Ovary (tissue), 9 donors: ENCODE data around the gene FAM184A. TPM values are rescaled to one million over a fixed set of nuclear protein-coding genes. Genes with fewer than 3 reads are reported as not detected.

Experiments
- DNase-seq, 5 donors: peaks; one replicate each; pipeline ENCODE4 v3.0.0-alpha.2; 2019 to 2020
- H3K27ac ChIP-seq, 2 donors: fragments of 200-600 bp; one replicate each; pipeline versions ENCODE4 v1.5.1 to v1.8.0; 2019 to 2022
- H3K27me3 ChIP-seq: fragments of 200-600 bp; one replicate; pipeline ENCODE4 v1.8.0; 2022
- H3K36me3 ChIP-seq: fragments of 200-600 bp; sonication (generic); one replicate; pipeline ENCODE4 v1.5.1; 2019
- H3K4me1 ChIP-seq: one replicate; pipeline ENCODE4 v1.8.1; 2013; ENCODE audit warnings: mild to moderate bottlenecking, moderate library complexity; ENCODE audit not compliant: insufficient read depth
- H3K4me3 ChIP-seq: fragments of 200-600 bp; sonication (generic); one replicate; pipeline ENCODE4 v1.5.1; 2017
- H3K9me3 ChIP-seq, 2 donors: fragments of 200-600 bp in 1 of 2; sonication (generic) in 1 of 2; one replicate each; pipeline versions ENCODE4 v1.5.1 to v1.8.1; 2013 to 2019; ENCODE audit warnings: mild to moderate bottlenecking in 1 of 2, moderate library complexity in 1 of 2
- EP300 ChIP-seq: sonication (generic); formaldehyde crosslinking; IDR thresholded peaks from one replicate; pipeline ENCODE4 v1.6.1; 2017; ENCODE audit warnings: antibody characterized with exemption
- POLR2A ChIP-seq: fragments of 450-650 bp; IDR thresholded peaks from one replicate; pipeline ENCODE4 v1.6.1; 2017; ENCODE audit warnings: antibody characterized with exemption, mild to moderate bottlenecking, moderate library complexity
- WGBS, 3 donors: extraction: QIAGEN DNeasy Blood & Tissue Kit in 1 of 3; methylation state at CpG; one replicate each; pipeline versions ENCODE4 v1.1.5 to v1.1.7; 2013 to 2017; 5-methylcytosine and 5-hydroxymethylcytosine counted together
- intact Hi-C, 4 donors: fragments of 100-400 bp; cut with DNase I; formaldehyde crosslinking; loops; one replicate each; pipeline versions ENCODE4 v1.11.0 to v1.15.1; 2022 to 2023
- polyA plus RNA-seq, 2 donors: library from polyadenylated mRNA; stranded (reverse); fragments of 200-250 nt in 1 of 2; fragments of 350-450 nt in 1 of 2; fragmentation: Illumina TruSeq in 1 of 2; extraction: RNeasy Lipid Tissue Mini Kit (QIAGEN cat#74804) in 1 of 2; gene quantifications; one replicate each; pipeline ENCODE4 v1.2.3, GENCODE V29; 2013 to 2014
- total RNA-seq, 7 donors: library from RNA; depleted of rRNA in 2 of 7; stranded (reverse); fragments of >200 nt in 2 of 7; fragmentation: NEBNext Ultra II Directional in 3 of 7; extraction: Animal tissue kit (Norgen Biotek cat#: 25700) in 3 of 7; gene quantifications; one replicate each; pipeline versions ENCODE4 v1.1.0 to v1.2.4, GENCODE V29; 2016 to 2023
- TF ChIP-seq, protein P1 (sequence below), 3 donors: fragments of 450-650 bp in 2 of 3; fragments of 200-600 bp in 1 of 3; IDR thresholded peaks; one replicate each; pipeline versions ENCODE4 v1.5.1 to v1.8.0; 2016 to 2022; ENCODE audit warnings: antibody characterized with exemption in 3 of 3, mild to moderate bottlenecking in 1 of 3
- donor health status: DM: no; HTN: no; CAD: no; lungs with moderate emphysema.
- donor health status: DM: no; HTN: no; CAD: no.
- donor health status: Bipolar disorder and iron deficiency.
- donor health status: DM: yes; HTN: yes; CAD: no.
- donor health status: DM: no; HTN: no; CAD: no.
- donor health status: DM: yes; HTN: yes; CAD: no.

Gene FAM184A
- total and polyA plus RNA-seq, 9 donors, result 2.8 to 10.8 (median 6.5) TPM

DNA sequence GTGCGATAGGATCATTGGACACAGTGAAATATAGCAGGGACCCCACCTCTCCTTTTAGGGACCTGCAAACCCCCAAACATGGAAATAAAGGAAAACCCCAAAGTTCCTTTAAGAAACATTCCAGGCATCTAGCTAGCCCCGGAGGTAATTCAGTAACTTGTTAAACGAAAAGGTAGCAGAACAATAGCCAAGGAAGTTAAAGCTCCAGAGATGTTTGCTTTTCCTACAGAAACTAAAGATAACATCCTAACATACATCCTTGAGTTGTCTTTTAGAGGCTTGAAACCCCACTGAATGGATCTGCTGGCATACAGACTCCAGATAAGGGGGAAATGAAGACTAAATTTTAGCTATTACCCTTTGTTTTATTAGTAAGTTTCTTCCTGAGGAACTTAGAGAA is 51.0 kb downstream of the FAM184A start:
- 60 to 75% (median 72%) methylated on average over 3 of the region's 3 CpGs for WGBS, 3 donors
- intact Hi-C loops, result no loop called here
- TF ChIP-seq, protein P1, sequence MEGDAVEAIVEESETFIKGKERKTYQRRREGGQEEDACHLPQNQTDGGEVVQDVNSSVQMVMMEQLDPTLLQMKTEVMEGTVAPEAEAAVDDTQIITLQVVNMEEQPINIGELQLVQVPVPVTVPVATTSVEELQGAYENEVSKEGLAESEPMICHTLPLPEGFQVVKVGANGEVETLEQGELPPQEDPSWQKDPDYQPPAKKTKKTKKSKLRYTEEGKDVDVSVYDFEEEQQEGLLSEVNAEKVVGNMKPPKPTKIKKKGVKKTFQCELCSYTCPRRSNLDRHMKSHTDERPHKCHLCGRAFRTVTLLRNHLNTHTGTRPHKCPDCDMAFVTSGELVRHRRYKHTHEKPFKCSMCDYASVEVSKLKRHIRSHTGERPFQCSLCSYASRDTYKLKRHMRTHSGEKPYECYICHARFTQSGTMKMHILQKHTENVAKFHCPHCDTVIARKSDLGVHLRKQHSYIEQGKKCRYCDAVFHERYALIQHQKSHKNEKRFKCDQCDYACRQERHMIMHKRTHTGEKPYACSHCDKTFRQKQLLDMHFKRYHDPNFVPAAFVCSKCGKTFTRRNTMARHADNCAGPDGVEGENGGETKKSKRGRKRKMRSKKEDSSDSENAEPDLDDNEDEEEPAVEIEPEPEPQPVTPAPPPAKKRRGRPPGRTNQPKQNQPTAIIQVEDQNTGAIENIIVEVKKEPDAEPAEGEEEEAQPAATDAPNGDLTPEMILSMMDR (IDR thresholded peaks at IDR 0.05), result no peak
- no peak for TF ChIP-seq POLR2A
- TF ChIP-seq EP300, result no peak

DNA sequence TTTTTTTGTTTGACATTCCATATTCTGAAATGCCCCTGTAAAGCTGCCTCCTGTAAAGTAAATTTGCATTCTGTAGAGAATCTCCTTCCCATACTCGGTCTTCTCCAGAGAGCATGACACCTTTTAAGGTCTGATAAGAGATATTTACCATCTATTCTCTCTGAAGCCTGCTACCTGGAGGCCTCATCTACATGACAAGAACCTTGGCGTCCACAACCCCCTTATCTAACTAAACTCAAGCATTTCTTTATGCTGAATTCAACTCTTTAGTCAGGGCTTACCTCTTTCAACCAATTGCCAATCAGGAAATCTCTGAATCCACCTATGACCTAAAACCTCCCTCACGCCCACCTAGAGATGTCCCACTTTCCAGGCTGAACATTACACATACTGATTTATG is 51.6 kb downstream of the FAM184A start:
- Histone ChIP-seq H3K27me3 (no peaks in the 10 kb centered on the region), H3K9me3 (no peaks in the 10 kb centered on the region), H3K27ac (no peak overlapping the region), H3K4me1 (no peaks in the 10 kb centered on the region), H3K4me3 (no peak overlapping the region), H3K36me3 (no peaks in the 10 kb centered on the region)
- DNase-seq, result no peak
- 88 to 90% (median 89%) methylated on average over 3 of the region's 3 CpGs for WGBS, 3 donors
- intact Hi-C loops, result no loop called here
- no peak for TF ChIP-seq POLR2A
- TF ChIP-seq, protein P1 (IDR thresholded peaks at IDR 0.05), result no peak
- TF ChIP-seq EP300, result no peak

More for the DNA sequence above, 51.0 kb downstream of the FAM184A start:
- H3K9me3 ChIP-seq, result no peaks in the 10 kb centered on the region
- no peaks in the 10 kb centered on the region for H3K4me1 ChIP-seq
- H3K27ac ChIP-seq, result no peak overlapping the region
- no peaks in the 10 kb centered on the region for H3K27me3 ChIP-seq
- H3K4me3 ChIP-seq, result no peak overlapping the region
- no peak for DNase-seq
- no peaks in the 10 kb centered on the region for H3K36me3 ChIP-seq

DNA sequence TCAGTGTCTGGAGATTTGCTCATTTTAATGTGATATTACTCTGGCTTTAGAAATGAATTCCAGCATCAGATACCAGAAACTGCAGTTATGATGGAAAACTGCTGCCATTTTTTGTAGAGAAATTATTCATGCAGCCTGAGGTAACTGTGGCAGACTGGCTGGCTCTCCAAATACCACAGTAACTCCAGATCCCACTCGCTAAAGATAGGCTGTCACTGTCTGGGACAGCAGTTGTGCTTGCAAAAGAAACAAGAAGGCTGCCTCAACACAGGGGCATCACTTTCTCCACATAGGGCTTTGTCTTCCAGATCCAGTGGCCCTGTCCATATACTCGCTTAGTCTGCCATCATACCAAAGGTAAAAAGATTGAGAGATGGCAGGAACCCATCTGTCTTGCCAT is 52.7 kb downstream of the FAM184A start:
- TF ChIP-seq POLR2A (no peak), EP300 (no peak)
- TF ChIP-seq, protein P1 (IDR thresholded peaks at IDR 0.05), result no peak
- intact Hi-C loops, result no loop called here
- 87 to 92% (median 92%) methylated on average over 2 of the region's 2 CpGs for WGBS, 3 donors

DNA sequence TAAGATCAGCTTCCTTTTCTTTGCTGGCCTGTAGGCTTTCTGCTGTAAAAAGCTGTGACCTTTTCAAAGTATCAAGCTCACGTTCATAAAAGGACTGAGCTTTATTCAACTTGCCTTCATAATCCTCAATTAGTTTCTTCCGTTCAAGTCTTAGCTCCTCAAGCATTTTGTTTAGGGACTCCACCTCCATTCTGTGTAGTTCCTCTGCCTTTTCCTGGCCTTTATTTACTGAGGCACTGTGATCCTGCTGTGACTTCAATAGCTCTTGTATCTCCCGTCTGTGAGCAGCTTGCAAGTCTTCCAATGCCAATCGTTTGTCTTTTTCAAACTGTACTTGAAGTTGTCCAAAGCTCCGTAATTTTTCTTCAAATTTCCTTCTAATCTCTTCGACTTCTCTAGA is 54.4 kb downstream of the FAM184A start:
- no peak for DNase-seq
- no peak overlapping the region for H3K4me3 ChIP-seq
- no peaks in the 10 kb centered on the region for H3K9me3 ChIP-seq
- no peaks in the 10 kb centered on the region for H3K36me3 ChIP-seq
- TF ChIP-seq, protein P1 (IDR thresholded peaks at IDR 0.05), result no peak
- TF ChIP-seq POLR2A (no peak), EP300 (no peak)
- no peaks in the 10 kb centered on the region for H3K4me1 ChIP-seq
- intact Hi-C loops, result no loop called here
- no peak overlapping the region for H3K27ac ChIP-seq
- WGBS, 3 donors, result 80 to 84% (median 84%) methylated on average over 6 of the region's 6 CpGs
- no peaks in the 10 kb centered on the region for H3K27me3 ChIP-seq

More for the DNA sequence above, 52.7 kb downstream of the FAM184A start:
- Histone ChIP-seq H3K4me3 (no peak overlapping the region), H3K27ac (no peak overlapping the region), H3K4me1 (no peaks in the 10 kb centered on the region), H3K27me3 (no peaks in the 10 kb centered on the region), H3K36me3 (no peaks in the 10 kb centered on the region), H3K9me3 (no peaks in the 10 kb centered on the region)
- no peak for DNase-seq
